ENCODE measurements around the gene PRKACA. TPM values are rescaled to one million over a fixed set of nuclear protein-coding genes. Genes with fewer than 3 reads are reported as not detected.
A peak's percentile ranks its signal among the peaks of the same experiment; 100 is the strongest.

The PRKACA gene
- polyA plus RNA-seq, 2 of the 4 experiments (the other 2 are of a cell fraction), result 10.0 to 40.9 TPM

DNA sequence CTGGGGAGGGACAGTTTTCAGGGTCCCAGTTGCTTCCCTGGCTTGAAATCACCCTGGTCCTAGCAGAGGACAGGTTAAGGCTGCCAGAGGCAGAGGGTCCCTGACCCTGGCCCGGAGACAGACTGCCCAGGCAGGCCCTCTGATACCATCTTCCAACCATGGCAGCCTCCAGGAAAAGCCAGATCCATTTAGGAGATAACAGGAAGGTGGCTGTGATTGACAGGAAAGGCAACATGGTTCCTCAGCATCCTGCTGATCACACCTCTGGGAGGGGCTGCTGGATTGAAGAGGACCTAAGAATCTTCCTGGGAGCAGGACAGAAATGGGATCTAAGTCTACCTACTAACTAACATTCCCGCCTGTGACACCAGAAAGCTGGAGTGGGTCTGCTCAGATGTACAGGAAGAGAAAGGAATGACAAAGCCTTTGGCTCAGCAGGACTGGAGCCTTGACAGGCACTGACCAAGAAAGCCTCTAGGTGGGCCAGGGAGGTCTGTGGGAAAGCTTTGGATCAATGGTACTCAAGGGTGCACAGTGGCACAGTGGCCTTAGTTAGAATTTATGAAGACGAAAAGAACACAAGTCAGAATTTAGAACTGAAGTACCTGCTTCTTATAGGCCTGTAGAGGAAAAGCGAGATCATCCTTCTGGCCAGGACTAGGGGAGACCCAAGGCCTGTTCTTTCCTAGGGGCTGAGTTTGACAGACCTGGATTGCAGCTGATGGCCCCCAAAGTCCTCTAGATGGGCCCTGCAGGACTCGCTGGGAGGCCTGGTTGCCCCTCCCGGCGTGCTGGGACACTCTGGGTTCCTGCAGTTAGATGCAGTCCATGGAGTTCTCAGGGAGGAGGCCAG, 2.3 kb upstream of the PRKACA start (continued):
- TF ChIP-seq TFCP2L1 (CRISPR knock-in tag; IDR thresholded peaks at IDR 0.05), result no peak
- no peak for TF ChIP-seq FOXS1 (CRISPR knock-in tag; IDR thresholded peaks at IDR 0.05)
- TF ChIP-seq BHLHE40 (IDR thresholded peaks at IDR 0.05; ENCODE audit: low read depth, low read length), result no peak
- TF ChIP-seq ESRRA (IDR thresholded peaks at IDR 0.05; ENCODE audit: borderline replicate concordance, low read length), result no peak
- no peak for TF ChIP-seq RCOR1 (IDR thresholded peaks at IDR 0.05; ENCODE audit: low read depth, low read length)
- TF ChIP-seq, protein P1, sequence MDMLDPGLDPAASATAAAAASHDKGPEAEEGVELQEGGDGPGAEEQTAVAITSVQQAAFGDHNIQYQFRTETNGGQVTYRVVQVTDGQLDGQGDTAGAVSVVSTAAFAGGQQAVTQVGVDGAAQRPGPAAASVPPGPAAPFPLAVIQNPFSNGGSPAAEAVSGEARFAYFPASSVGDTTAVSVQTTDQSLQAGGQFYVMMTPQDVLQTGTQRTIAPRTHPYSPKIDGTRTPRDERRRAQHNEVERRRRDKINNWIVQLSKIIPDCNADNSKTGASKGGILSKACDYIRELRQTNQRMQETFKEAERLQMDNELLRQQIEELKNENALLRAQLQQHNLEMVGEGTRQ (IDR thresholded peaks at IDR 0.05), result no peak

DNA sequence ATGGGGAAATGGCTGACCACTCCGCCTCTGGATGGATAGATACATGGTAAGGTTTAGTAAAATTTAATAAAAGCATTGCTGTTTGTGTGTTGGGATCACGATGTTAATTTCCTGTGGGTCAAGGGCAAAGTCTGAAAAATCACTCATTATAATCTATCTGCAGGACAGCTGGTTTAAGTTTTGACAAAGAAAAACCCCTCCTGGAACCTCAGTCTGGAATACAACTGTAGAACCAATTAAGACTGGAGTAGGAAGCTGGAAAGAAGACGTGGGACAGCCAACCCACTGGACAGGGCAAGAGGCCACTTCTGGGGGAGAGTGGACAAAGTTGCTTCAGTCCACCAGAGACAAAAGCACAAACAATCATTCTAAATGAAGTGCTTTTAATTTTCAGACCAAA, 1.6 kb upstream of the PRKACA start:
- ChIA-PET CTCF (interaction anchor here (2.3 kb wide), 1 partner anchor 18 kb away, joined by 10 read pairs; the partner anchor contains the start of gene ASF1B), POLR2A (interaction anchor here (1.0 kb wide), 1 partner anchor 17 kb away, joined by 3 read pairs; the partner anchor contains the start of gene ASF1B)
- no peak for DNase-seq (ENCODE audit: low read depth in 1 of 2, low spot score in 1 of 2)
- H3K4me3 ChIP-seq, result no peak overlapping the region
- TF ChIP-seq, protein P2, sequence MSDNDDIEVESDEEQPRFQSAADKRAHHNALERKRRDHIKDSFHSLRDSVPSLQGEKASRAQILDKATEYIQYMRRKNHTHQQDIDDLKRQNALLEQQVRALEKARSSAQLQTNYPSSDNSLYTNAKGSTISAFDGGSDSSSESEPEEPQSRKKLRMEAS (IDR thresholded peaks at IDR 0.05), result no peak
- no peak for TF ChIP-seq SMC3 (IDR thresholded peaks at IDR 0.05)
- no peak for TF ChIP-seq NFE2L2 (conservative IDR thresholded peaks at IDR 0.05; ENCODE audit: low read length)
- no peak for TF ChIP-seq POLR2AphosphoS2 (conservative IDR thresholded peaks at IDR 0.05; ENCODE audit: low read length)
- no peak for TF ChIP-seq HOXB13 (CRISPR knock-in tag; IDR thresholded peaks at IDR 0.05; ENCODE audit: low read depth)
- ATAC-seq, result no peak
- 98% methylated on average over 3 of the region's 3 CpGs for WGBS (ENCODE audit: missing lambda C conversion rate)
- peak overlapping the region; percentile 89 for H3K4me2 ChIP-seq
- peak overlapping the region in 1 of 2 experiments; percentile 96; a peak in 3 of 6 replicates for H3K27ac ChIP-seq
- FAIRE-seq, result no peak
- no peaks in the 10 kb centered on the region for H3K9me3 ChIP-seq
- H3K4me1 ChIP-seq, result peaks cover 17% of the 10 kb centered on the region

DNA sequence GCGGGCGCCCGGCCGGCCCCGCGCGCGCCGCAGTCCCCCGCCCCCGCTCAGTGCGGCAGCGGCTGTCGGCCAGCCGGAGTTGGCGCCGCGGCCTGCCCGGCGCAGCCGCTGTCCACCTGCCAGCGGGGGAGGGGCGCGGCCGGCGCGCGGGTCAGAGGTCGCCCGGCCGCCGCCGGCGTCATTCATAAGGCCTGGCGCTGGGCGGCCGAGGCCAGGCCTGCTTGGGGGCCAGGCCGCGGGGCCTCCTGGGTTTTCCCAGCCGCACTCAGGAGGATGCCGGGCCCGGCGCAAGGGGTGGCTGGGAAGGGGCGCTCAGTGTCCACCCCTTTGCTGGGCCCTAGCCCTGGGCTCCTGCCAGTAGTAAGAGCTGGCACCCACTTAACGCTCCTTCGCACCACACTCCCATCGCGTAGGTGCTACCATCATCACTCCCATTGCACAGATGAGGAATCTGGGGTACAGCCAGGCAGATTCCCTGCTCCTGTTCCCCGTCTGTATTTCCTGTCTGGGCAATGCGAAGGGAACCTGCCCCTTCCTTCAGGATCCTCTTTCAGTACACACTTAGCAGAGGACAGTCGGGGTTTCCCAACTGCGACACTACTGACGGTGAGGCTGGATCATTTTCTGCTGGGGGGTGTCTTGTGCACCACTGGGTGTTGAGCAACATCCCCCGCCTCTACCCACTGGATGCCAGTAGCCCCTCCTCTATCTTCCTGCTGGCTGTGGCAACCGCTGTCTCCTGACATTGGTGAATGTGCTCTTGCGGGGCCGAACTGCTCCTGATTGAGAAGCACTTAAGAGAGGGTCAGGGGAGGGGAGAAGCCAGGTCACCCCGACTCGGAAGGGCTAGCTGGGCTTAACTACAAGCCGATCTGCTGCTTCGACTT, 846 bp upstream of the PRKACA start:
- ATAC-seq (peak in 1 of 2 experiments; percentile 2; a peak in 3 of 6 replicates), DNase-seq (ENCODE audit: low read depth in 1 of 2, low spot score in 1 of 2) (no peak), FAIRE-seq (no peak)
- Histone ChIP-seq H3K4me2 (peak overlapping the region; percentile 89), H3K9me3 (no peaks in the 10 kb centered on the region), H3K27ac (peak overlapping the region; percentile 92 to 96), H3K4me1 (peaks cover 19% of the 10 kb centered on the region), H3K4me3 (peak overlapping the region; percentile 50)
- 47% methylated on average over 15 of the region's 61 CpGs for WGBS (ENCODE audit: missing lambda C conversion rate)
- TF ChIP-seq, protein P2 (IDR thresholded peaks at IDR 0.05), result no peak
- TF ChIP-seq JUN (IDR thresholded peaks at IDR 0.05) (0 out of 5 replicates have a peak, but pooled peaks of 1 of the 2 experiments have one; percentile 32), PHF8 (IDR thresholded peaks at IDR 0.05; ENCODE audit: borderline replicate concordance, low read depth) (peak; percentile 39; the same call in 1 of the 2 replicates)
- TF ChIP-seq, protein P3, sequence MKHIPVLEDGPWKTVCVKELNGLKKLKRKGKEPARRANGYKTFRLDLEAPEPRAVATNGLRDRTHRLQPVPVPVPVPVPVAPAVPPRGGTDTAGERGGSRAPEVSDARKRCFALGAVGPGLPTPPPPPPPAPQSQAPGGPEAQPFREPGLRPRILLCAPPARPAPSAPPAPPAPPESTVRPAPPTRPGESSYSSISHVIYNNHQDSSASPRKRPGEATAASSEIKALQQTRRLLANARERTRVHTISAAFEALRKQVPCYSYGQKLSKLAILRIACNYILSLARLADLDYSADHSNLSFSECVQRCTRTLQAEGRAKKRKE (CRISPR knock-in tag; IDR thresholded peaks at IDR 0.05; ENCODE audit: low read depth), result 0 out of 2 replicates have a peak, but pooled peaks have one; percentile 17
- CTCF ChIA-PET, result interaction anchor here (1.0 to 2.3 kb wide), 2 partner anchors 18 kb away, joined by 4 to 10 read pairs; partner anchors contain the start of gene ASF1B
- POLR2A ChIA-PET, result interaction anchor here (0.6 to 1.3 kb wide), 4 partner anchors 13 to 265 kb away, joined by 3 to 8 read pairs (median 4); partner anchors contain the start of gene ASF1B

Data from A549 (cell line).